ENCODE results near the gene MATN3.

- TF ChIP-seq, protein P1, sequence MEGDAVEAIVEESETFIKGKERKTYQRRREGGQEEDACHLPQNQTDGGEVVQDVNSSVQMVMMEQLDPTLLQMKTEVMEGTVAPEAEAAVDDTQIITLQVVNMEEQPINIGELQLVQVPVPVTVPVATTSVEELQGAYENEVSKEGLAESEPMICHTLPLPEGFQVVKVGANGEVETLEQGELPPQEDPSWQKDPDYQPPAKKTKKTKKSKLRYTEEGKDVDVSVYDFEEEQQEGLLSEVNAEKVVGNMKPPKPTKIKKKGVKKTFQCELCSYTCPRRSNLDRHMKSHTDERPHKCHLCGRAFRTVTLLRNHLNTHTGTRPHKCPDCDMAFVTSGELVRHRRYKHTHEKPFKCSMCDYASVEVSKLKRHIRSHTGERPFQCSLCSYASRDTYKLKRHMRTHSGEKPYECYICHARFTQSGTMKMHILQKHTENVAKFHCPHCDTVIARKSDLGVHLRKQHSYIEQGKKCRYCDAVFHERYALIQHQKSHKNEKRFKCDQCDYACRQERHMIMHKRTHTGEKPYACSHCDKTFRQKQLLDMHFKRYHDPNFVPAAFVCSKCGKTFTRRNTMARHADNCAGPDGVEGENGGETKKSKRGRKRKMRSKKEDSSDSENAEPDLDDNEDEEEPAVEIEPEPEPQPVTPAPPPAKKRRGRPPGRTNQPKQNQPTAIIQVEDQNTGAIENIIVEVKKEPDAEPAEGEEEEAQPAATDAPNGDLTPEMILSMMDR (optimal IDR thresholded peaks at IDR 0.05 in 1 of 3, IDR thresholded peaks at IDR 0.05 in 1 of 3, conservative IDR thresholded peaks at IDR 0.05 in 1 of 3; ENCODE audit: extremely low read depth in 1 of 3, insufficient read depth in 2 of 3, low read length in 3 of 3), result no peak
- no peak for TF ChIP-seq EZH2 (IDR thresholded peaks at IDR 0.05; ENCODE audit: low read length)
Observed at GRCh38 chr2:20034218-20034617, 21.8 kb upstream of the MATN3 start.

Measured in keratinocyte (primary cell).